Kidney (tissue), 14 donors: ENCODE results near the gene AKAP13. TPM values are rescaled to one million over a fixed set of nuclear protein-coding genes. Genes with fewer than 3 reads are reported as not detected.

Experiments used
- DNase-seq, 5 donors: peaks; one replicate each; pipeline ENCODE4 v3.0.0-alpha.2; 2013 to 2020
- FAIRE-seq: peaks from 2 replicates; lab custom pipeline; 2012; peaks lifted over from hg19 to GRCh38; lab: Jason Lieb, UNC
- H3K27ac ChIP-seq, 2 donors: one replicate each; pipeline ENCODE4 v1.7.0; 2013; ENCODE audit warnings: low read depth in 2 of 2, low read length in 2 of 2, inconsistent platforms in 1 of 2
- H3K27me3 ChIP-seq: one replicate; pipeline ENCODE4 v1.7.1; 2013; ENCODE audit warnings: low read length, inconsistent platforms; ENCODE audit not compliant: control insufficient read depth, insufficient read depth
- H3K36me3 ChIP-seq, 3 donors: one replicate each; pipeline versions ENCODE4 v1.7.0 to v1.7.1; 2013; ENCODE audit warnings: low read length in 3 of 3, control low read depth in 1 of 3, inconsistent platforms in 1 of 3; ENCODE audit not compliant: insufficient read depth in 3 of 3, control insufficient read depth in 2 of 3
- H3K4me1 ChIP-seq, 3 donors: one replicate each; pipeline versions ENCODE4 v1.7.0 to v1.7.1; 2013; ENCODE audit warnings: low read length in 3 of 3, inconsistent platforms in 1 of 3, low read depth in 1 of 3; ENCODE audit not compliant: control insufficient read depth in 2 of 3, insufficient read depth in 2 of 3
- H3K4me3 ChIP-seq, 3 donors: one replicate each; pipeline versions ENCODE4 v1.7.0 to v1.8.1; 2013; ENCODE audit warnings: low read length in 3 of 3, control low read depth in 1 of 3, inconsistent platforms in 1 of 3
- H3K9ac ChIP-seq, 3 donors: one replicate each; pipeline versions ENCODE4 v1.7.0 to v1.7.1; 2013; ENCODE audit warnings: low read length in 3 of 3, control low read depth in 1 of 3, inconsistent platforms in 1 of 3
- H3K9me3 ChIP-seq, 3 donors: one replicate each; pipeline versions ENCODE4 v1.7.0 to v1.7.1; 2013; ENCODE audit warnings: low read length in 3 of 3, control low read depth in 1 of 3, inconsistent platforms in 1 of 3; ENCODE audit not compliant: control insufficient read depth in 2 of 3, insufficient read depth in 1 of 3
- CTCF ChIP-seq: IDR thresholded peaks from 3 replicates; pipeline ENCODE4 v1.5.1; 2012; ENCODE audit warnings: mild to moderate bottlenecking, moderate library complexity, borderline replicate concordance; ENCODE audit not compliant: insufficient read depth; ENCODE audit errors: extremely low read depth
- intact Hi-C: fragments of 100-400 bp; cut with DNase I; formaldehyde crosslinking; loops from one replicate; pipeline ENCODE4 v1.11.1; 2022
- polyA plus RNA-seq: library from polyadenylated mRNA; stranded (reverse); fragments of 350-450 nt; fragmentation: Illumina TruSeq; extraction: RNeasy Lipid Tissue Mini Kit (QIAGEN cat#74804); gene quantifications from one replicate; pipeline ENCODE4 v1.2.3, GENCODE V29; 2014; ENCODE audit warnings: low read depth, low replicate concordance; ENCODE audit not compliant: insufficient read depth
- total RNA-seq: library from RNA; stranded (reverse); fragmentation: NEBNext Ultra II Directional; extraction: Animal tissue kit (Norgen Biotek cat#: 25700); gene quantifications from one replicate; pipeline ENCODE4 v1.2.1, GENCODE V29; 2021
- donor health status: control.
- donor health status: control.
- donor health status: control.
- donor health status: control.
- donor health status: control.
- donor health status: DM: yes; HTN: yes; CAD: no.
- donor health status: Normal renal cell carcinoma (clear cell type).

The AKAP13 gene
- total and polyA plus RNA-seq, 2 donors from 2014 or later = 18.8 to 174 TPM

DNA sequence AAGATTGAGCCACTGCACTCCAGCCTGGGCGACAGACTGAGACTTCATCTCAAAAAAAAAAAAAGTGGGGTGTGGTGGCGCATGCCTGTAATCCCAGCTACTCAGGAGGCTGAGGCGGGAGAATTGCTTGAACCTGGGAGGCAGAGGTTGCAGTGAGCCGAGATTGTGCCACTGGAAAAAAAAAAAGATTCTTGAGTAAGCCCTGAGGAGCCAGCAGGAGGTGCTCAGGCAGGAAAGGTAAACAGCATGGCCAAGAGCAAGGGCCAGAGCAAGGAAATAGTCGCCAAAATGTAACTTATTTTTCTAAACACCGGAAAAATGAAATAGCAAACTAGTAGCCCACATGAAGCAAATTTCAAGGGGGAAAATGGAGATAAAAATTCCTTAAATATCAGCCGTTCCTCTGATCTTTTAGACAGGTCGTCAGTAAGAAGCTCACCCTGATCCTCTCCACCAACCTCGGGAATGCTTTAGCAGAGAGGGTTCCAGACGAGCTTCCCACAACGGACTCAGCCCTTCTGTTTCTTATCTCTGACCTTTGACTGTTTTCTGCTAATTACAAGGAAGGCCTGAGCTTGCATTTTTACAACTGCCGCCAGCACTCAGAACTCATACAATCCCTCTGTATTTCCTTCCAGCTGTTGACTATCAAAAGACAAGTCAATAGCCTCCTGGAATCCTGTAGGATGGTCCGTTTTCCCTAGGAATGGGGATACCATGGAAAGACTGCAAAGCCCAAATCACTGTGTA lies 45.0 kb upstream of the AKAP13 start:
- Histone ChIP-seq H3K9ac (no peak overlapping the region), H3K27me3 (no peaks in the 10 kb centered on the region), H3K27ac (no peak overlapping the region), H3K4me1 (peaks cover 0 to 15% (median 9%) of the 10 kb centered on the region in 3 donors), H3K9me3 (no peaks in the 10 kb centered on the region), H3K36me3 (no peaks in the 10 kb centered on the region), H3K4me3 (no peak overlapping the region)
- intact Hi-C loops = no loop called here
- no peak for FAIRE-seq
- DNase-seq = peak in 1 of 5 donors; percentile 70
- no peak for TF ChIP-seq CTCF

- no peak overlapping the region for H3K27ac ChIP-seq
- H3K4me3 ChIP-seq = no peak overlapping the region
- H3K4me1 ChIP-seq = peaks cover 0 to 3% (median 2%) of the 10 kb centered on the region in 3 donors
- H3K36me3 ChIP-seq = no peaks in the 10 kb centered on the region
- intact Hi-C loops = no loop called here
- DNase-seq (no peak), FAIRE-seq (no peak)
- no peaks in the 10 kb centered on the region for H3K9me3 ChIP-seq
- no peak overlapping the region for H3K9ac ChIP-seq
- no peak for TF ChIP-seq CTCF
- H3K27me3 ChIP-seq = no peaks in the 10 kb centered on the region
These were observed 43.5 kb upstream of the AKAP13 start for GRCh38 chr15:85336880-85337279.

DNA sequence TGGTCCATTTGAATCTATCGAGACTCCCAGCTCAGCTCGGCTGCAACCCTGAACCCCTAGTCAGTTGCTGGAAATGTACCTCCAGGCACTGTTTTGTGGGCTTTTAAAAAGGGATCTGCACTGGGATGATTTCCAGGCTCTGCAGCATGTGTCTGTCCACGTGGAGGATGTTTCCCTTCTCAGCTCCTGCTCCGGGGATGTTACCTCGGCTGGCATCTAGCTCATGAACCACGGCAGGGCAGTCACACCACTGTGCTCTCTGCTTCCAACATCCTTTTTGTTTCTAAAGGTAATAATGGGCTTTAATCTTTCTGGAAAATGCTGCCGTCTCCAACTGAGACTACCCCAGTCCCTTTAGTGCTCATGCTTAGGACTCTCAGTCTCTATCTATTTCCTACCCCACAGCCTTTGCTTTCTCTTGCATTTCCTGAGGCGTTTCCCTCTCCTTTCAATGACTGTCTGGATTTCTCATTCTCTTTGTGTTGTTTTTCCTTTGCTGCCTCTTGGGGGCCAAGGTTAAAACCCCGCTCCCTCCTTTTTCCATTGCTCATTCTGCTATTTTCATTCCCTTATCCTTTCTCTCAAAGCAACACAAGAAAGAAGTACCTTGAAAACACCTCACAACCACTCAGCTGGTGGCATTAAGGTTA lies 42.9 kb upstream of the AKAP13 start:
- H3K27ac ChIP-seq = no peak overlapping the region
- H3K9ac ChIP-seq = no peak overlapping the region
- H3K27me3 ChIP-seq = no peaks in the 10 kb centered on the region
- DNase-seq = no peak
- TF ChIP-seq CTCF = no peak
- no peaks in the 10 kb centered on the region for H3K9me3 ChIP-seq
- no peak overlapping the region for H3K4me3 ChIP-seq
- H3K36me3 ChIP-seq = no peaks in the 10 kb centered on the region
- no peak for FAIRE-seq
- peaks cover 0 to 2% (median 0%) of the 10 kb centered on the region in 3 donors for H3K4me1 ChIP-seq
- intact Hi-C loops = no loop called here
